LNCAP (cell line): ENCODE measurements around the gene COL2A1.

ENCODE experiments used
- TF ChIP-seq, protein P1 (sequence below): fragments of 450-650 bp; IDR thresholded peaks from 2 replicates; pipeline ENCODE4 v1.5.1; 2017; ENCODE audit warnings: mild to moderate bottlenecking

The COL2A1 gene

DNA sequence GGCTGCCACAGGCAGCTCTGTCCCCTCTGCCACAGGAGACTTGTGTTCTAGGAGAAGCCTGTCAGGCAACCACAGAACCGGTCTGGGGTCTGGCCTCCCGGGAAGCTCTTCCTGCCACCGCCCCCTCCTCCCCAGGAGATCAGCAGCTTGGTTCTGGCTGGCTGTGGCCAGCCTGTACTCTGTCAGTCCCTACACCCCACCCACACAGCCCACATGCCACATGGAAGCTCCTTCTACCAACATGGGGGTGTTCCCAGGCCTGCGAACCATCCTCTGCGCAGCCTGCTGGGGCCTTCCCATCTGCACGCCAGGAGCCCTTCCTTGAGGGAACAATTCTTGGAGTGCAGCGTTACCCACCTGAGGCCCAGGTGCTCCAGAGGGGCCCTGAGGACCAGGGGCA, 24.1 kb downstream of the COL2A1 start:
- TF ChIP-seq, protein P1, sequence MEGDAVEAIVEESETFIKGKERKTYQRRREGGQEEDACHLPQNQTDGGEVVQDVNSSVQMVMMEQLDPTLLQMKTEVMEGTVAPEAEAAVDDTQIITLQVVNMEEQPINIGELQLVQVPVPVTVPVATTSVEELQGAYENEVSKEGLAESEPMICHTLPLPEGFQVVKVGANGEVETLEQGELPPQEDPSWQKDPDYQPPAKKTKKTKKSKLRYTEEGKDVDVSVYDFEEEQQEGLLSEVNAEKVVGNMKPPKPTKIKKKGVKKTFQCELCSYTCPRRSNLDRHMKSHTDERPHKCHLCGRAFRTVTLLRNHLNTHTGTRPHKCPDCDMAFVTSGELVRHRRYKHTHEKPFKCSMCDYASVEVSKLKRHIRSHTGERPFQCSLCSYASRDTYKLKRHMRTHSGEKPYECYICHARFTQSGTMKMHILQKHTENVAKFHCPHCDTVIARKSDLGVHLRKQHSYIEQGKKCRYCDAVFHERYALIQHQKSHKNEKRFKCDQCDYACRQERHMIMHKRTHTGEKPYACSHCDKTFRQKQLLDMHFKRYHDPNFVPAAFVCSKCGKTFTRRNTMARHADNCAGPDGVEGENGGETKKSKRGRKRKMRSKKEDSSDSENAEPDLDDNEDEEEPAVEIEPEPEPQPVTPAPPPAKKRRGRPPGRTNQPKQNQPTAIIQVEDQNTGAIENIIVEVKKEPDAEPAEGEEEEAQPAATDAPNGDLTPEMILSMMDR, result no peak

DNA sequence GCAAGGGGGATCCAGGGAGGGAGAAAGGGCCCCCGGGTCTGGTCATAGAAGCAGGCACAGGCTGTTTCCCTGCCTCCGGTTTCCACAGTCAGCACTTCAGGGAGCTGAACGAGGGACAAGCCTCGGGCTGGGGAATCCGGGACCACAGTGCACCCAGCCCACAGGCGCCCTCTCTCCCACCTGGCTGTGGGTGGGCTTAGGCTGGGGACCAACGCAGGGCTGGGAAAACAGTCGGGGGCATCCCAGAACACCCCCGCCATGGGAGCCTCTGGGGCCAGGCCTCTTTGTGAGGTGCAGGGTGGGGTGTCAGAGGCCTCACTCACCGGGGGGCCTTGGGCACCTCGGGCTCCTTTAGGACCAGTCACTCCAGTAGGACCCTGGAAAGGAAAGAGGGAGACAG, 24.6 kb downstream of the COL2A1 start:
- TF ChIP-seq, protein P1, result no peak

DNA sequence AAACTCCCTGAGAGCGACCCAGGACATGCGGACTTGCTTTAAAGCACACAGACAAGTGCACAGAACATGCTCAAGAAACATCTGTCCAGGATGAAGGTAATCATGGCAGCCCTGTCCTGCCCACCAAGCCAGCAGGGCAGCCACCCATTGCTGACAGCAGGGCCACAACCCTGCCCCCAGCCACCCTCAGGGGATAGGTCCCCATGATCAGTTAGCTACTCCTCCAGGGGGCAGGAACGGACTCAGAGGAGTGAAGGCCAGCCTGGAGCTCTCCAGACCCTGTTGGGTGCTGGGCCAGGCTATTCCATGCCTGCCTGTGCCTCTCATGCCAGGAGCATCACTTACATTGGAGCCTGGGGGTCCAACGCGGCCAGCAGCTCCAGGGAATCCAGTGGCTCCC, 25.1 kb downstream of the COL2A1 start:
- TF ChIP-seq, protein P1, result no peak

DNA sequence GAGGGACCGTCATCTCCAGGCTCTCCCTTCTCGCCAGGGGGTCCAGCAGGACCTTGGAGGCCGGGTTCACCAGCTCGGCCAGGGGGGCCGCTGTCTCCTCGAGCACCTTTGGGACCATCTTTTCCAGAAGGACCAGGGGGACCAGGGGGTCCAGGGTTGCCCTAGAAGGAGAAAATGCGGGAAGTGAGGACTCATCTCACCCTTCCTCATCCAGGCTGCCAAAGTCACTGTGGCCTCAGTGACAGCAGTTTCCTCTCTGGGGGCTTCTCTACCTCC, 25.7 kb downstream of the COL2A1 start:
- TF ChIP-seq, protein P1, result no peak

- TF ChIP-seq, protein P1, result no peak
These were observed 26.3 kb downstream of the COL2A1 start for GRCh38 chr12:47977772-47978597.

DNA sequence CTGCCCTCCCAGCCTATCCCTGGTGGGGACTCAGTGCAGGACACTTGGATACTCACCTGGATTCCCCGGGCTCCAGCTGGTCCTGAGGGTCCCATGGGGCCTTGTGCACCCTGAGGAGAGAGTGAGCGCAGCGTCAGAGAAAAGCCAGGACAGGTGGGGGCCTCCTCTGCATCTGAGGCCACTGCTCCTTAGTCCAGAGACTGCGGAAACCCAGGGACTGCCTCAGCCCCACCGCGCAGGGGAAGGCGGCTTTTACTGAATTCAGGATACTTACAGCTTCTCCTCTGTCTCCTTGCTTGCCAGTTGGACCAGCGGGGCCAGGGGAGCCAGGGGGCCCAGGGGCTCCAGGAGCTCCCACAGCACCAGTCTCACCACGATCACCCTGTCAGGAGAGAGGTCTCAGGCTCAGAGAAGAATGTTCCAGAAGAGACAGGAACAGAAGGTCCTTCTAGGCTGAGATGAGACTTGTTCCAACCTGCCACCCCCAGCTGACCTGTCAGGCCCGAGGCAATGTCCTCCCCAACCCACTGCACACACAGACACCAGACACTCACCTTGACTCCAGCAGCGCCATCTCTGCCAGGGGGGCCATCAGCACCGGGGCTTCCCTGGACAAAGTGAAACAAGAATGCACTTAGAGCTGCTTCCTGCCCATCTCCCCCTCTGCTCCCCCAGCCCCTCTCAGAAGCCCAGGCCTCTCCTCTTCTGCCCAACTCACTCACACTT, 27.1 kb downstream of the COL2A1 start:
- TF ChIP-seq, protein P1, result no peak

- TF ChIP-seq, protein P1, result no peak
These were observed 28.5 kb downstream of the COL2A1 start for GRCh38 chr12:47975816-47976215.
